K562 (cell line): Measurements from ENCODE around the gene GGTLC2. TPM values are rescaled to one million over a fixed set of nuclear protein-coding genes. Genes with fewer than 3 reads are reported as not detected.

Experiments used
- ATAC-seq: fragments of 200-7000 bp; cut with Tn5 transposase; 3 replicates; pipeline ENCODE4 v1.9.1; 2020; ENCODE audit warnings: moderate library complexity
- BruUV-seq: library from RNA; stranded (reverse); fragments of 400-500 nt; replicated peaks from 2 replicates; lab custom pipeline; 2021; lab: Mats Ljungman, UMichigan
- CTCF ChIA-PET: fragments of 300-600 bp; formaldehyde crosslinking; extraction: SDS; loops from one replicate; lab custom pipeline; 2021; ENCODE audit warnings: low intra/inter-chr PET ratio; lab: Yijun Ruan, JAX
- POLR2A ChIA-PET: fragments of 300-600, 350-650 bp; sonication (Branson Sonifier 250); formaldehyde crosslinking; extraction: SDS; loops from one replicate; lab custom pipeline; 2021; ENCODE audit warnings: antibody characterized with exemption, inconsistent platforms; lab: Yijun Ruan, JAX
- DNase-seq, 4 experiments: peaks; one replicate each; pipeline versions ENCODE4 v3.0.0 to v3.0.0-alpha.2; 2011 to 2018; ENCODE audit warnings: low spot score in 3 of 4, mixed read lengths in 3 of 4; ENCODE audit errors: extremely low read depth in 1 of 4
- FAIRE-seq: peaks from 2 replicates; lab custom pipeline; 2011; peaks lifted over from hg19 to GRCh38; lab: Jason Lieb, UNC
- H2AFZ ChIP-seq: 2 replicates; pipeline ENCODE4 v1.6.0; 2011; ENCODE audit warnings: low read depth, low read length, control low read depth, inconsistent platforms
- H3K27ac ChIP-seq: fragments of 200-600 bp; 3 replicates; pipeline ENCODE4 v1.8.0; 2011; ENCODE audit warnings: low read depth, mild to moderate bottlenecking, control low read depth, inconsistent platforms, low read length, moderate library complexity, mixed read lengths; ENCODE audit errors: extremely low read depth
- H3K27me3 ChIP-seq, 2 experiments: fragments of 300-600 bp in 1 of 2; 2 replicates in 1 of 2; 3 replicates in 1 of 2; pipeline versions ENCODE4 v1.6.0 to v1.8.0; 2011; ENCODE audit warnings: inconsistent platforms in 2 of 2, low read length in 2 of 2, mild to moderate bottlenecking in 1 of 2, mixed read lengths in 1 of 2, moderate library complexity in 1 of 2; ENCODE audit not compliant: control insufficient read depth in 2 of 2, insufficient read depth in 2 of 2
- H3K36me3 ChIP-seq: fragments of 300-600 bp; 3 replicates; pipeline ENCODE4 v1.8.0; 2011; ENCODE audit warnings: mild to moderate bottlenecking, low read length, inconsistent platforms; ENCODE audit not compliant: control insufficient read depth, insufficient read depth
- H3K4me1 ChIP-seq, 2 experiments: fragments of 200-600 bp in 1 of 2; replicated peaks in 1 of 2; 2 replicates in 1 of 2; 3 replicates in 1 of 2; pipeline versions ENCODE4 v1.5.1 to v1.8.0; 2011; ENCODE audit warnings: inconsistent platforms in 2 of 2, low read length in 2 of 2, mild to moderate bottlenecking in 1 of 2, mixed read lengths in 1 of 2, moderate library complexity in 1 of 2; ENCODE audit not compliant: control insufficient read depth in 2 of 2, insufficient read depth in 2 of 2
- H3K4me2 ChIP-seq: 2 replicates; pipeline ENCODE4 v1.6.1; 2011; ENCODE audit warnings: low read length, control low read depth, inconsistent platforms, mixed read lengths; ENCODE audit not compliant: insufficient read depth
- H3K4me3 ChIP-seq: fragments of 200-600 bp; sonication (generic), shearing (Covaris generic); 2 replicates; pipeline ENCODE4 v1.5.1; 2016; ENCODE audit warnings: control low read depth, inconsistent platforms
- H3K79me2 ChIP-seq: fragments of 200-600 bp; 3 replicates; pipeline ENCODE4 v1.8.0; 2011; ENCODE audit warnings: low read length, inconsistent platforms; ENCODE audit not compliant: control insufficient read depth, insufficient read depth
- H3K9ac ChIP-seq, 2 experiments: 2 replicates each; pipeline versions ENCODE4 v1.6.0 to v1.6.1; 2011; ENCODE audit warnings: low read depth in 2 of 2, low read length in 2 of 2, control low read depth in 1 of 2, inconsistent platforms in 1 of 2, mild to moderate bottlenecking in 1 of 2, mixed read lengths in 1 of 2; ENCODE audit not compliant: insufficient read depth in 1 of 2
- H3K9me1 ChIP-seq: one replicate; pipeline ENCODE4 v1.6.0; 2011; ENCODE audit warnings: inconsistent platforms, mild to moderate bottlenecking, low read length, moderate library complexity; ENCODE audit not compliant: control insufficient read depth, insufficient read depth
- H3K9me3 ChIP-seq: replicated peaks from 2 replicates; pipeline ENCODE4 v1.5.1; 2011; ENCODE audit warnings: low read depth, low read length, inconsistent platforms; ENCODE audit not compliant: control insufficient read depth, insufficient read depth
- H4K20me1 ChIP-seq: replicated peaks from 2 replicates; pipeline ENCODE4 v1.6.1; 2011; ENCODE audit warnings: low read length, inconsistent platforms, mixed read lengths; ENCODE audit not compliant: control insufficient read depth, insufficient read depth
- MXD1 ChIP-seq: fragments of 250-450 bp; sonication (Bioruptor Pico); IDR thresholded peaks from 2 replicates; pipeline ENCODE4 v1.8.0; 2021; ENCODE audit warnings: borderline replicate concordance, mild to moderate bottlenecking, moderate library complexity; ENCODE audit not compliant: poor library complexity, severe bottlenecking
- MYNN ChIP-seq, 2 experiments: sonication (generic); formaldehyde crosslinking in 1 of 2; IDR thresholded peaks; 2 replicates each; pipeline versions ENCODE4 v1.5.0 to v1.6.1; 2016 to 2020; ENCODE audit warnings: antibody characterized with exemption in 1 of 2, missing genetic modification reagents in 1 of 2
- POLR2A ChIP-seq: fragments of 450-650 bp; conservative IDR thresholded peaks from 2 replicates; pipeline ENCODE4 v1.6.1; 2016
- PRDM10 ChIP-seq: fragments of 450-650 bp; IDR thresholded peaks from 2 replicates; pipeline ENCODE4 v1.6.1; 2018; ENCODE audit not compliant: partially characterized antibody
- TAF9B ChIP-seq: fragments of 450-650 bp; IDR thresholded peaks from 2 replicates; pipeline ENCODE4 v1.6.1; 2018; ENCODE audit warnings: mild to moderate bottlenecking; ENCODE audit not compliant: partially characterized antibody
- ZNF184 ChIP-seq: sonication (generic); formaldehyde crosslinking; IDR thresholded peaks from 2 replicates; pipeline ENCODE4 v1.5.0; 2020; ENCODE audit warnings: missing genetic modification reagents
- ZNF395 ChIP-seq: fragments of 200-800 bp; sonication (Bioruptor generic); IDR thresholded peaks from 2 replicates; pipeline ENCODE4 v1.6.1; 2017; ENCODE audit warnings: missing genetic modification characterization, missing compliant biosample characterization
- WGBS: fragments of 100-300 bp; shearing (Covaris generic); methylation state at CpG from one replicate; pipeline ENCODE4 v1.1.6; 2016; ENCODE audit warnings: low coverage, mixed read lengths; ENCODE audit not compliant: insufficient coverage; ENCODE audit errors: missing lambda C conversion rate; 5-methylcytosine and 5-hydroxymethylcytosine counted together
- in situ Hi-C: fragments of 300-500 bp; cut with MboI; formaldehyde crosslinking; loops from 4 replicates; pipeline ENCODE4 v1.15.0; 2018; ENCODE audit warnings: inconsistent platforms, mixed read lengths
- intact Hi-C: fragments of 100-400 bp; cut with micrococcal nuclease; formaldehyde crosslinking; loops from 2 replicates; pipeline ENCODE4 v1.14.2; 2022
- polyA plus RNA-seq, 8 experiments: library from polyadenylated mRNA; depleted of rRNA in 4 of 8; stranded (reverse) in 5 of 8; unstranded in 3 of 8; fragments of >200 nt; fragmentation: Nextera tagmentation in 2 of 8; fragmentation: Illumina TruSeq in 1 of 8; extraction: Ambion mirVana in 2 of 8; extraction: Trizol in 1 of 8; gene quantifications; 2 replicates each; pipeline versions ENCODE4 v1.2.1 to v1.2.3, GENCODE V29; 2011 to 2014; ENCODE audit warnings: inconsistent platforms in 1 of 8, missing spikeins in 1 of 8
- total RNA-seq, 7 experiments: library from RNA; depleted of rRNA in 6 of 7; stranded (reverse); fragments of >200 nt in 6 of 7; fragmentation: Illumina TruSeq in 2 of 7; extraction: Trizol in 2 of 7; gene quantifications; 2 replicates each; pipeline versions ENCODE4 v1.2.1 to v1.2.3, GENCODE V29; 2011 to 2021; ENCODE audit warnings: low replicate concordance in 1 of 7
- TF ChIP-seq, protein P1 (sequence below): sonication (generic); formaldehyde crosslinking; IDR thresholded peaks from 2 replicates; pipeline ENCODE4 v1.8.1; 2023; ENCODE audit warnings: mild to moderate bottlenecking, missing genetic modification reagents
- TF ChIP-seq, protein P2 (sequence below): fragments of 250-450 bp; sonication (Bioruptor Pico); IDR thresholded peaks from 2 replicates; pipeline ENCODE4 v1.4.0; 2020; ENCODE audit warnings: mild to moderate bottlenecking
- TF ChIP-seq, protein P3 (sequence below), 2 experiments: fragments of 450-650 bp in 1 of 2; sonication (generic) in 1 of 2; formaldehyde crosslinking; conservative IDR thresholded peaks; 2 replicates each; pipeline versions ENCODE4 v1.4.0 to v1.8.1; 2020 to 2022; ENCODE audit warnings: mild to moderate bottlenecking in 1 of 2, missing genetic modification reagents in 1 of 2

Gene GGTLC2
- total and polyA plus RNA-seq, 9 of the 15 experiments (the other 6 are each of a cell fraction or from before 2014, with no cell fraction given) = not detected

- DNase-seq (no peak), FAIRE-seq (no peak), ATAC-seq (peak; percentile 3; the same call in 2 of the 3 replicates)
- 0 out of 2 replicates have a peak, but pooled peaks cover 11% of the 10 kb centered on the region for H4K20me1 ChIP-seq
- no peaks in the 10 kb centered on the region for H3K36me3 ChIP-seq
- 1% methylated on average over 3 of the region's 3 CpGs for WGBS
- peaks cover 33 to 46% of the 10 kb centered on the region in 2 experiments for H3K27me3 ChIP-seq
- POLR2A ChIA-PET = interaction anchor here (0.8 to 5.6 kb wide), 9 partner anchors 7 to 222 kb away, joined by 3 to 39 read pairs (median 6); partner anchors contain the start of gene PRAME
- H3K9me1 ChIP-seq = no peaks in the 10 kb centered on the region
- H3K4me3 ChIP-seq = no peak overlapping the region
- H3K9me3 ChIP-seq = no peaks in the 10 kb centered on the region
- H2AFZ ChIP-seq = no peak overlapping the region
- intact Hi-C loops (loop anchor here (5.0 kb wide), 1 partner anchor 39 kb away; no protein-coding TSS in a partner anchor), in situ Hi-C loops (no loop called here)
- no peak overlapping the region for H3K9ac ChIP-seq
- BruUV-seq = no TSS peak
- H3K79me2 ChIP-seq = no peaks in the 10 kb centered on the region
- CTCF ChIA-PET = interaction anchor here (0.6 kb wide), 1 partner anchor 47 kb away, joined by 3 read pairs; no protein-coding TSS in a partner anchor
- no peak overlapping the region for H3K4me2 ChIP-seq
- H3K27ac ChIP-seq = no peak overlapping the region
- H3K4me1 ChIP-seq = no peaks in the 10 kb centered on the region
- TF ChIP-seq, protein P1, sequence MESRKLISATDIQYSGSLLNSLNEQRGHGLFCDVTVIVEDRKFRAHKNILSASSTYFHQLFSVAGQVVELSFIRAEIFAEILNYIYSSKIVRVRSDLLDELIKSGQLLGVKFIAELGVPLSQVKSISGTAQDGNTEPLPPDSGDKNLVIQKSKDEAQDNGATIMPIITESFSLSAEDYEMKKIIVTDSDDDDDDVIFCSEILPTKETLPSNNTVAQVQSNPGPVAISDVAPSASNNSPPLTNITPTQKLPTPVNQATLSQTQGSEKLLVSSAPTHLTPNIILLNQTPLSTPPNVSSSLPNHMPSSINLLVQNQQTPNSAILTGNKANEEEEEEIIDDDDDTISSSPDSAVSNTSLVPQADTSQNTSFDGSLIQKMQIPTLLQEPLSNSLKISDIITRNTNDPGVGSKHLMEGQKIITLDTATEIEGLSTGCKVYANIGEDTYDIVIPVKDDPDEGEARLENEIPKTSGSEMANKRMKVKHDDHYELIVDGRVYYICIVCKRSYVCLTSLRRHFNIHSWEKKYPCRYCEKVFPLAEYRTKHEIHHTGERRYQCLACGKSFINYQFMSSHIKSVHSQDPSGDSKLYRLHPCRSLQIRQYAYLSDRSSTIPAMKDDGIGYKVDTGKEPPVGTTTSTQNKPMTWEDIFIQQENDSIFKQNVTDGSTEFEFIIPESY (CRISPR knock-in tag) = no peak
- TF ChIP-seq PRDM10 (no peak), MXD1 (CRISPR knock-in tag) (no peak), ZNF395 (no peak), ZNF184 (CRISPR knock-in tag) (peak; percentile 52; the same call in 1 of the 2 replicates), TAF9B (no peak), MYNN (IDR thresholded peaks at IDR 0.05) (no peak), MYNN (CRISPR knock-in tag; IDR thresholded peaks at IDR 0.05) (peak; percentile 73; the same call in 1 of the 2 replicates), POLR2A (no peak)
- TF ChIP-seq, protein P2, sequence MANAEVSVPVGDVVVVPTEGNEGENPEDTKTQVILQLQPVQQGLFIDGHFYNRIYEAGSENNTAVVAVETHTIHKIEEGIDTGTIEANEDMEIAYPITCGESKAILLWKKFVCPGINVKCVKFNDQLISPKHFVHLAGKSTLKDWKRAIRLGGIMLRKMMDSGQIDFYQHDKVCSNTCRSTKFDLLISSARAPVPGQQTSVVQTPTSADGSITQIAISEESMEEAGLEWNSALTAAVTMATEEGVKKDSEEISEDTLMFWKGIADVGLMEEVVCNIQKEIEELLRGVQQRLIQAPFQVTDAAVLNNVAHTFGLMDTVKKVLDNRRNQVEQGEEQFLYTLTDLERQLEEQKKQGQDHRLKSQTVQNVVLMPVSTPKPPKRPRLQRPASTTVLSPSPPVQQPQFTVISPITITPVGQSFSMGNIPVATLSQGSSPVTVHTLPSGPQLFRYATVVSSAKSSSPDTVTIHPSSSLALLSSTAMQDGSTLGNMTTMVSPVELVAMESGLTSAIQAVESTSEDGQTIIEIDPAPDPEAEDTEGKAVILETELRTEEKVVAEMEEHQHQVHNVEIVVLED (CRISPR knock-in tag) = no peak
- TF ChIP-seq, protein P3, sequence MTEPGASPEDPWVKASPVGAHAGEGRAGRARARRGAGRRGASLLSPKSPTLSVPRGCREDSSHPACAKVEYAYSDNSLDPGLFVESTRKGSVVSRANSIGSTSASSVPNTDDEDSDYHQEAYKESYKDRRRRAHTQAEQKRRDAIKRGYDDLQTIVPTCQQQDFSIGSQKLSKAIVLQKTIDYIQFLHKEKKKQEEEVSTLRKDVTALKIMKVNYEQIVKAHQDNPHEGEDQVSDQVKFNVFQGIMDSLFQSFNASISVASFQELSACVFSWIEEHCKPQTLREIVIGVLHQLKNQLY (CRISPR knock-in tag; conservative IDR thresholded peaks at IDR 0.05) = peak in 1 of 2 experiments; percentile 72; a peak in 1 of 4 replicates
Observed at GRCh38 chr22:22673099-22673498, 28.7 kb downstream of the GGTLC2 start.
